Measurements from ENCODE around the gene RNPC3.
"Not testable (repeated sequence)": the region's sequence is repeated elsewhere in the genome, so short reads cannot be mapped to it uniquely, and the experiment has no call there.

Gene RNPC3

DNA sequence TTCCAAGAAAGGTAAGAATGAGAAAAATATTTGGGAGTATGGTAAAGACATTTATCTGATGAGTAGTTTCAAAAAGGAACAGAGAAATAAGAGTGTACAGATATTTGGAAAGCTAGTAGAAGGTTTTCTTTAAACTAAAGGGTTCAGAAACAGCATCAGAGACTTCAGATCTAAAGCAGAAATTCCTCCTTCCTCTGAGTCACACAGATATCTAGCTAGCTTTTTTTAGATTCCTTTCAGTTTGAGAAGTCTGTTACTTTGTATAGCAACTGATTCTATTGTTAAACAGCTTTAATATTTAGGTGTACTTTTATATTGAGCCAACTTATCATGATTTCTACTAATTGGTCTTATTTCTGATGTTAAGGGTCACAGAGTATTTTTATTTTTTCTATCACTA lies 50.6 kb downstream of the RNPC3 start:
- no peak overlapping the region for H3K27ac ChIP-seq (ENCODE audit: low read length)
- no peaks in the 10 kb centered on the region for H3K36me3 ChIP-seq (replicated peaks; ENCODE audit: low read depth, low read length)
- no peak overlapping the region for H3K4me3 ChIP-seq (ENCODE audit: low read length)
- no peaks in the 10 kb centered on the region for H3K27me3 ChIP-seq (ENCODE audit: low read depth, low read length)
- TF ChIP-seq, protein P1, sequence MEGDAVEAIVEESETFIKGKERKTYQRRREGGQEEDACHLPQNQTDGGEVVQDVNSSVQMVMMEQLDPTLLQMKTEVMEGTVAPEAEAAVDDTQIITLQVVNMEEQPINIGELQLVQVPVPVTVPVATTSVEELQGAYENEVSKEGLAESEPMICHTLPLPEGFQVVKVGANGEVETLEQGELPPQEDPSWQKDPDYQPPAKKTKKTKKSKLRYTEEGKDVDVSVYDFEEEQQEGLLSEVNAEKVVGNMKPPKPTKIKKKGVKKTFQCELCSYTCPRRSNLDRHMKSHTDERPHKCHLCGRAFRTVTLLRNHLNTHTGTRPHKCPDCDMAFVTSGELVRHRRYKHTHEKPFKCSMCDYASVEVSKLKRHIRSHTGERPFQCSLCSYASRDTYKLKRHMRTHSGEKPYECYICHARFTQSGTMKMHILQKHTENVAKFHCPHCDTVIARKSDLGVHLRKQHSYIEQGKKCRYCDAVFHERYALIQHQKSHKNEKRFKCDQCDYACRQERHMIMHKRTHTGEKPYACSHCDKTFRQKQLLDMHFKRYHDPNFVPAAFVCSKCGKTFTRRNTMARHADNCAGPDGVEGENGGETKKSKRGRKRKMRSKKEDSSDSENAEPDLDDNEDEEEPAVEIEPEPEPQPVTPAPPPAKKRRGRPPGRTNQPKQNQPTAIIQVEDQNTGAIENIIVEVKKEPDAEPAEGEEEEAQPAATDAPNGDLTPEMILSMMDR (IDR thresholded peaks at IDR 0.05; ENCODE audit: low read depth, low read length): no peak
- no peak for TF ChIP-seq EZH2phosphoT487 (IDR thresholded peaks at IDR 0.05; ENCODE audit: low read depth)
- H3K4me2 ChIP-seq (ENCODE audit: low read length): no peak overlapping the region
- H3K9ac ChIP-seq (ENCODE audit: low read length): no peak overlapping the region
- H3K9me3 ChIP-seq (ENCODE audit: insufficient read depth, low read length): no peaks in the 10 kb centered on the region
- no peaks in the 10 kb centered on the region for H3K79me2 ChIP-seq (ENCODE audit: low read length)
- H4K20me1 ChIP-seq (ENCODE audit: insufficient read depth, low read length): no peaks in the 10 kb centered on the region
- H3K4me1 ChIP-seq (ENCODE audit: low read length): peaks cover 6% of the 10 kb centered on the region; the same call in 1 of the 2 replicates
- no peak overlapping the region for H2AFZ ChIP-seq (ENCODE audit: low read depth, low read length)

DNA sequence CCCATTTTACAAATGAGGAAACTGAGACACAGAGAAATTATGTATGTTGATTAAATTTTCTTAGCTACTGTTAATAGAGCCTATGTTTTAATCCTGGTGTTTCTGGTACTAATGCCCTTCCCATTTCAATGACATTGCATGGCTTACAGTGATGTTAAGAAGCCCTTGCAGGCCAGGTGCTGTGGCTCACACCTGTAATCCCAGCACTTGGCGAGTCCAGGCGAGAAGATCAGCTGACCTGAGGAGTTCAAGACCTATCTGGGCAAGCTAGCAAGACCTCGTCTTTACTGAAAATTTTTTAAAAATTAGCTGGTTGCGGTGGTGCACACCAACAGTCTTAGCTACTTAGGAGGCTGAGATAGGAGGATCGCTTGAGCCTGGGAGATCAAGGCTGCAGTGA lies 51.3 kb downstream of the RNPC3 start:
- not testable (repeated sequence) for H3K79me2 ChIP-seq (ENCODE audit: low read length); H3K4me2 ChIP-seq (ENCODE audit: low read length); H3K9me3 ChIP-seq (ENCODE audit: insufficient read depth, low read length); H2AFZ ChIP-seq (ENCODE audit: low read depth, low read length); H3K27ac ChIP-seq (ENCODE audit: low read length); H3K36me3 ChIP-seq (replicated peaks; ENCODE audit: low read depth, low read length); H3K4me3 ChIP-seq (ENCODE audit: low read length); H4K20me1 ChIP-seq (ENCODE audit: insufficient read depth, low read length); H3K4me1 ChIP-seq (ENCODE audit: low read length); H3K27me3 ChIP-seq (ENCODE audit: low read depth, low read length); H3K9ac ChIP-seq (ENCODE audit: low read length)

DNA sequence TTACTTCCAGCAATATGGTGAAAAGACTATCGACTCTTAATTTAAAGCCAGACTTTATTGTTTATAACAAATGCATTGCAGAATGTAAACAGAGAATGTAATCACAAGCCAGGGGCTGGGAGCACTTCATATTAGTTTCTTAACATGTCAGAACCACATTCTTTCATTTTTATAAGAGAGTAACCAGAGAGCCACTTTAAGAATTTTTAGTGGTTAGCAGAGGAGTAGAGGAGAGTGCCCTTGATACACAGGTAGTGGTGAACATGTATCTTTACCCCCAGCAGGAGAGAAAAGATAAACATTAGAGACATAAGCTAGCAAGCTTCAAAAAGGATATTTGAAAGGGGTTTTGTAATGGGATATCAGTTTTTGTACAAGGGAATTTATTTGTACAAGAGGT lies 57.0 kb downstream of the RNPC3 start:
- no peaks in the 10 kb centered on the region for H3K27me3 ChIP-seq (ENCODE audit: low read depth, low read length)
- H3K9ac ChIP-seq (ENCODE audit: low read length): no peak overlapping the region
- no peaks in the 10 kb centered on the region for H3K9me3 ChIP-seq (ENCODE audit: insufficient read depth, low read length)
- no peak for TF ChIP-seq EZH2phosphoT487 (IDR thresholded peaks at IDR 0.05; ENCODE audit: low read depth)
- TF ChIP-seq, protein P1 (IDR thresholded peaks at IDR 0.05; ENCODE audit: low read depth, low read length): no peak
- H3K4me3 ChIP-seq (ENCODE audit: low read length): no peak overlapping the region
- H4K20me1 ChIP-seq (ENCODE audit: insufficient read depth, low read length): no peaks in the 10 kb centered on the region
- H3K4me2 ChIP-seq (ENCODE audit: low read length): no peak overlapping the region
- H2AFZ ChIP-seq (ENCODE audit: low read depth, low read length): no peak overlapping the region
- H3K79me2 ChIP-seq (ENCODE audit: low read length): no peaks in the 10 kb centered on the region
- H3K27ac ChIP-seq (ENCODE audit: low read length): no peak overlapping the region
- H3K4me1 ChIP-seq (ENCODE audit: low read length): no peaks in the 10 kb centered on the region
- H3K36me3 ChIP-seq (replicated peaks; ENCODE audit: low read depth, low read length): no peaks in the 10 kb centered on the region

DNA sequence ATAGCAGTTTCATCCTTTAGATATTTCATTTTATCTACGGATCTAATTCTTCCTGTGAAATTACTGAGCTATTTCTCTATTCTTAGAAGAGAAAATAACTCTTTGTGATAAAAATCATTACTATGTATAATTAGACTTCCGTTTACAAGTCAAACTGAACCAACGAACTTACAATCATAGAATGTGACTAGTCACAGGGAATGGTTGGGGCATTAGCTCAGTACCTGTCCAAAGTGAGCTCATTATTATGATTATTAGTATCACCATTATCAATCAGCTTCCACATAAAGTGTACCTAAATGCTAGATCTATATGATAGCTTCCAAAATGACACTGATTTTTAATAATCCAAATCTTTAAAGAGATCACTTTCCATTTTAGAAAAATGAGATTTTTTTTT lies 58.4 kb downstream of the RNPC3 start:
- TF ChIP-seq, protein P1 (IDR thresholded peaks at IDR 0.05; ENCODE audit: low read depth, low read length): no peak
- no peak for TF ChIP-seq EZH2phosphoT487 (IDR thresholded peaks at IDR 0.05; ENCODE audit: low read depth)

DNA sequence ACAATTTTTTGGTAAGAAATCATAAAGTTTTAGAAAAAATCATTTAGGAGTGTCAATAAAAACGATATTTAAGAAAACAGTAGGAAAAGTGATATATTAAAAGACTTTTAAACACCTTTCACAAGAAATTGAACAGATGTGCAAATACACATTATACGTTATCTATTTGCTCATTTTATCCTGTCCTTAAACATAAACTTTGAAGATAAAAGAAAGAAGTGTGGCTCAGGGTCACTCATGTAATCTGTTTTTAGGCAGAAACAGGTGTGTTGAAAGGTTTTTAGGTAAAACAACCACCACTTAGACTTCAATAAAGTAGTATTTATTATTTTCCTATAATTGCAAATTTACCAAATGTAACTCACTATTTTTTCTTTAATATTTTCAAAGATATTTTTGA lies 59.0 kb downstream of the RNPC3 start:
- no peak overlapping the region for H3K9ac ChIP-seq (ENCODE audit: low read length)
- no peaks in the 10 kb centered on the region for H3K36me3 ChIP-seq (replicated peaks; ENCODE audit: low read depth, low read length)
- H3K9me3 ChIP-seq (ENCODE audit: insufficient read depth, low read length): no peaks in the 10 kb centered on the region
- no peak for TF ChIP-seq EZH2phosphoT487 (IDR thresholded peaks at IDR 0.05; ENCODE audit: low read depth)
- TF ChIP-seq, protein P1 (IDR thresholded peaks at IDR 0.05; ENCODE audit: low read depth, low read length): no peak
- no peak overlapping the region for H2AFZ ChIP-seq (ENCODE audit: low read depth, low read length)
- no peaks in the 10 kb centered on the region for H3K27me3 ChIP-seq (ENCODE audit: low read depth, low read length)
- H3K27ac ChIP-seq (ENCODE audit: low read length): no peak overlapping the region
- no peak overlapping the region for H3K4me3 ChIP-seq (ENCODE audit: low read length)
- no peaks in the 10 kb centered on the region for H3K79me2 ChIP-seq (ENCODE audit: low read length)
- no peaks in the 10 kb centered on the region for H3K4me1 ChIP-seq (ENCODE audit: low read length)
- H3K4me2 ChIP-seq (ENCODE audit: low read length): no peak overlapping the region
- H4K20me1 ChIP-seq (ENCODE audit: insufficient read depth, low read length): no peaks in the 10 kb centered on the region

More for the DNA sequence above, 58.4 kb downstream of the RNPC3 start:
- no peaks in the 10 kb centered on the region for H3K36me3 ChIP-seq (replicated peaks; ENCODE audit: low read depth, low read length)
- no peak overlapping the region for H3K4me3 ChIP-seq (ENCODE audit: low read length)
- no peaks in the 10 kb centered on the region for H4K20me1 ChIP-seq (ENCODE audit: insufficient read depth, low read length)
- H3K9ac ChIP-seq (ENCODE audit: low read length): no peak overlapping the region
- H3K9me3 ChIP-seq (ENCODE audit: insufficient read depth, low read length): no peaks in the 10 kb centered on the region
- no peak overlapping the region for H3K4me2 ChIP-seq (ENCODE audit: low read length)
- no peaks in the 10 kb centered on the region for H3K79me2 ChIP-seq (ENCODE audit: low read length)
- H3K27me3 ChIP-seq (ENCODE audit: low read depth, low read length): no peaks in the 10 kb centered on the region
- H2AFZ ChIP-seq (ENCODE audit: low read depth, low read length): no peak overlapping the region
- H3K27ac ChIP-seq (ENCODE audit: low read length): no peak overlapping the region
- no peaks in the 10 kb centered on the region for H3K4me1 ChIP-seq (ENCODE audit: low read length)

DNA sequence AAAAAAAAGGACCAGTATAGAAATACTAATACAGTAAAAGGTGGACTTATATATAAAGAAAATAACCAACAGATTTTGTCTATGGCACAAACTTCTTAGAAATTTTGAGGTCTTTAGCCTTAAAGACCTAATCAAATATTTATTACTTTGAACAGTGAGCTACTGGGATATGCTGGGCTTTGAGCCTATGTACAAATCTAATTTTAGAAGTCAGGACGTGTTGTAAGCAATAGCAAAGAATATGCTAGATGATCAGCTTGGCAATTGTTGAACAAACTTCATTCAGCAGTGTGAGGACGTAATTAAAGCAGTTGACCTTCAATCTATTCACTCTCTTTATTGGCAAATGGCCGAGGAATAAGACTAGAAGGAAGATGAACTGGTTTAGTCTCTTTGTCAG lies 77.2 kb downstream of the RNPC3 start:
- H3K79me2 ChIP-seq (ENCODE audit: low read length); H3K4me1 ChIP-seq (ENCODE audit: low read length); H3K4me3 ChIP-seq (ENCODE audit: low read length): not testable (repeated sequence)

More for the DNA sequence above, 77.2 kb downstream of the RNPC3 start:
- not testable (repeated sequence) for H3K27me3 ChIP-seq (ENCODE audit: low read depth, low read length); H3K36me3 ChIP-seq (replicated peaks; ENCODE audit: low read depth, low read length); H4K20me1 ChIP-seq (ENCODE audit: insufficient read depth, low read length); H3K9ac ChIP-seq (ENCODE audit: low read length); H3K9me3 ChIP-seq (ENCODE audit: insufficient read depth, low read length); H2AFZ ChIP-seq (ENCODE audit: low read depth, low read length); H3K4me2 ChIP-seq (ENCODE audit: low read length); H3K27ac ChIP-seq (ENCODE audit: low read length)
